Mucosa of rectum (tissue), 2 donors: ENCODE measurements around the gene KRTAP19-1.
"Not testable (repeated sequence)": the region's sequence is repeated elsewhere in the genome, so short reads cannot be mapped to it uniquely, and the experiment has no call there.

Source experiments
- H3K27ac ChIP-seq, 2 donors: one replicate each; pipeline ENCODE4 v1.7.0; 2013; ENCODE audit warnings: inconsistent platforms in 2 of 2, low read depth in 2 of 2, low read length in 2 of 2
- H3K27me3 ChIP-seq, 2 donors: one replicate each; pipeline ENCODE4 v1.7.0; 2013; ENCODE audit warnings: low read length in 2 of 2; ENCODE audit not compliant: control insufficient read depth in 2 of 2, insufficient read depth in 2 of 2
- H3K36me3 ChIP-seq, 2 donors: one replicate each; pipeline ENCODE4 v1.7.0; 2013; ENCODE audit warnings: low read length in 2 of 2; ENCODE audit not compliant: control insufficient read depth in 2 of 2, insufficient read depth in 2 of 2
- H3K4me1 ChIP-seq, 2 donors: one replicate each; pipeline ENCODE4 v1.7.0; 2013; ENCODE audit warnings: low read length in 2 of 2, mild to moderate bottlenecking in 1 of 2; ENCODE audit not compliant: control insufficient read depth in 2 of 2, insufficient read depth in 2 of 2
- H3K4me3 ChIP-seq, 2 donors: one replicate each; pipeline ENCODE4 v1.7.0; 2013; ENCODE audit warnings: low read length in 2 of 2
- H3K9ac ChIP-seq, 2 donors: one replicate each; pipeline ENCODE4 v1.7.0; 2013; ENCODE audit warnings: low read length in 2 of 2, low read depth in 1 of 2, mild to moderate bottlenecking in 1 of 2
- H3K9me3 ChIP-seq, 2 donors: one replicate each; pipeline ENCODE4 v1.7.0; 2013; ENCODE audit warnings: low read length in 2 of 2; ENCODE audit not compliant: control insufficient read depth in 2 of 2
- donor health status: healthy.
- donor health status: Normal muscosa, but diverticular disease.

Gene KRTAP19-1

DNA sequence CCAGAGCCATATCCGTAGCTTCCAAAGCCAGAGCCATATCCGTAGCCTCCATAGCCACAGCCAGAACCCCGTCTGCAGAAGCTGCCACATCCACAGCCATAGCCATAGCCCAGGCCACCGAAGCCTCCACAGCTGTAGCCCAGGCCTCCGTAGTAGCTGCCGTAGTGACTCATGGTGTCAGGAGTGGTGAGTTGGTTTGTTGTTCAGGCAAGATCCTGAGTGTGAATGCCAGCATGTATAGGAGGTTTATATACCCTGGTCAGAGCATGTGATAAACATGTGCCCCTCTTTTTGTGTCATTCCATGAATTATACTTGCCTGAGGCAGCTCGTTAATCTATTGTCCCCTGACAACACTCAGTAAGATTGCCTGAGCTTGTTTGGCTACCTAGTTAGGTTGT lies at the start of gene KRTAP19-1:
KRTAP19-1 (minus strand) TSS at position 223 of the 400 bp plus-strand sequence; CDS start at position 173, 50 bp downstream.
- no peaks in the 10 kb centered on the region for H3K4me1 ChIP-seq
- H3K27me3 ChIP-seq = no peaks in the 10 kb centered on the region
- no peaks in the 10 kb centered on the region for H3K36me3 ChIP-seq
- H3K9ac ChIP-seq = no peak within 1 kb of the TSS
- no peak within 1 kb of the TSS for H3K27ac ChIP-seq
- peaks cover 2 to 8% of the 10 kb centered on the region in 2 donors for H3K9me3 ChIP-seq
- no peak within 1 kb of the TSS for H3K4me3 ChIP-seq

- no peaks in the 10 kb centered on the region for H3K27me3 ChIP-seq
- H3K36me3 ChIP-seq = no peaks in the 10 kb centered on the region
- no peaks in the 10 kb centered on the region for H3K9me3 ChIP-seq
- no peaks in the 10 kb centered on the region for H3K4me1 ChIP-seq
- no peak overlapping the region for H3K4me3 ChIP-seq
- no peak overlapping the region for H3K9ac ChIP-seq
- no peak overlapping the region for H3K27ac ChIP-seq
These were observed 38.7 kb upstream of the KRTAP19-1 start for GRCh38 chr21:30518876-30519275.

- no peaks in the 10 kb centered on the region for H3K4me1 ChIP-seq
- no peaks in the 10 kb centered on the region for H3K36me3 ChIP-seq
- no peak overlapping the region for H3K9ac ChIP-seq
- H3K4me3 ChIP-seq = no peak overlapping the region
- no peaks in the 10 kb centered on the region for H3K9me3 ChIP-seq
- no peaks in the 10 kb centered on the region for H3K27me3 ChIP-seq
- H3K27ac ChIP-seq = no peak overlapping the region
These were observed 35.5 kb upstream of the KRTAP19-1 start for GRCh38 chr21:30515681-30516080.

DNA sequence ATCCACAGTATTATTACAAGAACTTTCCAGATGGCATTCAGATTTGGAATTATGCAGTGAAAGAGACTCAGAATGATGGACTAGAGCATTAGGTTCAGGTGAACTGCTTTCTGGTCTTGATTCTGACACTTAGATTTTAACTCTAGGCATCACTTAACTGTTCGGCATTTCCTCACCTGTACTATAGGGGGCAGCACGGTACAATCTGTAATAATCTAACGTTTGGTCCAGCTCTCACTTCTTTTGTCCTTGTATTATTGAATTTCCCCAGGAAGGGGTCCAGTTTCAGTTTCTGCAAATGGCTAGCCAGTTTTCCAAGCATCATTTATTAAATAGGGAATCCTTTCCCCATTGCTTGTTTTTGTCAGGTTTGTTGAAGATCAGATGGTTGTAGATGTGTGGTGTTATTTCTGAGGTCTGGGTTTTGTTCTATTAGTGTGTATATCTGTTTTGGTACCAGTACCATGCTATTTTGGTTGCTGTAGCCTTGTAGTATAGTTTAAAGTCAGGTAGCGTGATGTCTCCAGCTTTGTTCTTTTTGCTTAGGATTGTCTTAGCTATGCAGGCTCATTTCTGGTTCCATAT lies 25.5 kb upstream of the KRTAP19-1 start:
- H3K4me1 ChIP-seq, H3K4me3 ChIP-seq, H3K27ac ChIP-seq, H3K27me3 ChIP-seq, H3K9me3 ChIP-seq, H3K36me3 ChIP-seq, H3K9ac ChIP-seq: not testable (repeated sequence)

- no peaks in the 10 kb centered on the region for H3K9me3 ChIP-seq
- H3K27ac ChIP-seq = no peak within 1 kb of the TSS
- no peak within 1 kb of the TSS for H3K4me3 ChIP-seq
- H3K4me1 ChIP-seq = no peaks in the 10 kb centered on the region
- H3K9ac ChIP-seq = no peak within 1 kb of the TSS
- H3K27me3 ChIP-seq = no peaks in the 10 kb centered on the region
- no peaks in the 10 kb centered on the region for H3K36me3 ChIP-seq
These were observed 21.9 kb upstream of the KRTAP19-1 start, which contains the start of gene KRTAP19-5 for GRCh38 chr21:30502041-30502440. Gene KRTAP19-5, minus strand, starts transcription at chr21:30502141. Its CDS starts 51 bp downstream, at chr21:30502090.

- H3K9me3 ChIP-seq = peaks cover 0 to 3% of the 10 kb centered on the region in 2 donors
These were observed 16.9 kb upstream of the KRTAP19-1 start, which contains the start of gene KRTAP19-4 for GRCh38 chr21:30497065-30497464. Gene KRTAP19-4, minus strand, starts transcription at chr21:30497165. Its CDS starts 55 bp downstream, at chr21:30497110.

DNA sequence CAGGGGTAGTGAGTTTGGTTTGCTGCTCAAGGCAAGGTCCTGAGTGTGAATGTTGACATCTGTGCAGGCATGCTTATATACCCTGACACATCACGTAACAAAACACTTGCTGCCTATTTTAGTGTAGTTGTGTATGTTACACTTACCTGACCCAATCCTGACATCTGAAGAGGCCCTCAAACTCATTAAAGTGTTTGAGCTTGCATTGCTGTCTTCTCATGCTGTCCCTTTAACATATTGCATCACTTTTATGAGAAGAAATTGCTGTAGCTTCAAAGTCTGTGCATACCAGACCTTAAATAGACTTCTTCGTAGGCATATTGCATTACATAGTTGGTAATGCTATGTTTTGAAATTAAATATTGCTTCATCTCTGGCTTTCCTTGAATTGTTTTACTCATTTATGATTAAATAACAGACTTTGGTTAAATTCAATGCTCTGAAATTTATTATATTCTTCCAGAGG lies 11.8 kb upstream of the KRTAP19-1 start, which contains the start of gene KRTAP19-3:
KRTAP19-3 (minus strand) TSS at position 51 of the 466 bp plus-strand sequence. CDS start 56 bp downstream, outside the sequence.
- no peak within 1 kb of the TSS for H3K9ac ChIP-seq

More at GRCh38 chr21:30497065-30497464, 16.9 kb upstream of the KRTAP19-1 start, which contains the start of gene KRTAP19-4:
- H3K4me1 ChIP-seq = no peaks in the 10 kb centered on the region
- H3K36me3 ChIP-seq = no peaks in the 10 kb centered on the region
- H3K27me3 ChIP-seq = no peaks in the 10 kb centered on the region
- no peak within 1 kb of the TSS for H3K27ac ChIP-seq
- H3K9ac ChIP-seq = no peak within 1 kb of the TSS
- no peak within 1 kb of the TSS for H3K4me3 ChIP-seq

GRCh38 chr21:30487336-30487735 lies 7.2 kb upstream of the KRTAP19-1 start, which contains the start of gene KRTAP19-2:
Gene KRTAP19-2, minus strand, starts transcription at chr21:30487436. Its CDS starts 88 bp downstream, at chr21:30487348.
- no peak within 1 kb of the TSS for H3K27ac ChIP-seq
- no peaks in the 10 kb centered on the region for H3K27me3 ChIP-seq
- no peaks in the 10 kb centered on the region for H3K36me3 ChIP-seq
- no peak within 1 kb of the TSS for H3K4me3 ChIP-seq
- H3K9ac ChIP-seq = no peak within 1 kb of the TSS
- peaks cover under 1 to 5% of the 10 kb centered on the region in 2 donors for H3K9me3 ChIP-seq
- H3K4me1 ChIP-seq = no peaks in the 10 kb centered on the region

More for the DNA sequence above, 11.8 kb upstream of the KRTAP19-1 start, which contains the start of gene KRTAP19-3:
- Histone ChIP-seq H3K27ac (no peak within 1 kb of the TSS), H3K4me3 (no peak within 1 kb of the TSS), H3K4me1 (no peaks in the 10 kb centered on the region), H3K9me3 (peaks cover 0 to 5% of the 10 kb centered on the region in 2 donors), H3K36me3 (no peaks in the 10 kb centered on the region), H3K27me3 (no peaks in the 10 kb centered on the region)

- Histone ChIP-seq H3K27ac (no peak overlapping the region), H3K27me3 (no peaks in the 10 kb centered on the region), H3K4me1 (no peaks in the 10 kb centered on the region), H3K9me3 (peaks cover 3 to 5% of the 10 kb centered on the region in 2 donors), H3K4me3 (no peak overlapping the region), H3K36me3 (no peaks in the 10 kb centered on the region), H3K9ac (no peak overlapping the region)
These were observed 6.0 kb upstream of the KRTAP19-1 start for GRCh38 chr21:30486180-30486579.

- Histone ChIP-seq H3K27me3 (no peaks in the 10 kb centered on the region), H3K4me1 (no peaks in the 10 kb centered on the region), H3K36me3 (no peaks in the 10 kb centered on the region), H3K9ac (no peak overlapping the region), H3K27ac (no peak overlapping the region), H3K9me3 (peaks cover 3 to 8% of the 10 kb centered on the region in 2 donors), H3K4me3 (no peak overlapping the region)
These were observed 2.0 kb upstream of the KRTAP19-1 start for GRCh38 chr21:30482130-30482529.
